ENCODE measurements around the gene TUBB4B.

Gene TUBB4B

GRCh38 chr9:137273611-137274320 is 32.7 kb downstream of the TUBB4B start:
- no peak for DNase-seq

- DNase-seq, result no peak
Observed at GRCh38 chr9:137275203-137275587, 34.1 kb downstream of the TUBB4B start.

GRCh38 chr9:137275588-137276472 is 34.7 kb downstream of the TUBB4B start:
- no peak for DNase-seq

GRCh38 chr9:137276473-137277328 is 35.6 kb downstream of the TUBB4B start:
- no peak for DNase-seq

- DNase-seq, result no peak
Observed at GRCh38 chr9:137277329-137278041, 36.4 kb downstream of the TUBB4B start, which contains the start of gene TOR4A. TOR4A (plus strand) TSS chr9:137277726; CDS start chr9:137278690, 964 bp downstream.

GRCh38 chr9:137278061-137278701 is 37.1 kb downstream of the TUBB4B start:
- no peak for DNase-seq

GRCh38 chr9:137278721-137279711 is 37.9 kb downstream of the TUBB4B start:
- DNase-seq, result no peak

GRCh38 chr9:137279741-137280473 is 38.8 kb downstream of the TUBB4B start:
- no peak for DNase-seq

GRCh38 chr9:137280474-137281344 is 39.6 kb downstream of the TUBB4B start:
- DNase-seq, result no peak

- no peak for DNase-seq
Observed at GRCh38 chr9:137281345-137282116, 40.4 kb downstream of the TUBB4B start.

GRCh38 chr9:137286975-137287383 is 45.9 kb downstream of the TUBB4B start:
- peak; percentile 74 for DNase-seq

- no peak for DNase-seq
Observed at GRCh38 chr9:137293094-137293481, 52.0 kb downstream of the TUBB4B start.

All from COR-L47 (cell line).